Measurements from ENCODE around the gene MICALL1.
"Not testable (repeated sequence)": the region's sequence is repeated elsewhere in the genome, so short reads cannot be mapped to it uniquely, and the experiment has no call there.

- TF ChIP-seq CTCF (conservative IDR thresholded peaks at IDR 0.05); ZFX (IDR thresholded peaks at IDR 0.05): not testable (repeated sequence)
Measured at GRCh38 chr22:37947142-37947795, 41.2 kb downstream of the MICALL1 start.
